Measurements from ENCODE around the gene SSTR5. TPM values are rescaled to one million over a fixed set of nuclear protein-coding genes. Genes with fewer than 3 reads are reported as not detected.

SSTR5 gene
- total and polyA plus RNA-seq, 4 donors: 0.38 to 0.96 (median 0.79) TPM

- no peak for DNase-seq (ENCODE audit: low read depth in 4 of 6, low spot score in 6 of 6)
- H3K4me3 ChIP-seq (ENCODE audit: low read depth, low read length): no peak overlapping the region
- no peak overlapping the region for H3K27ac ChIP-seq (ENCODE audit: low read depth, low read length)
- 27% methylated on average over 31 of the region's 32 CpGs for WGBS (ENCODE audit: insufficient coverage)
- H3K9me3 ChIP-seq (ENCODE audit: control insufficient read depth, insufficient read depth, low read length): no peaks in the 10 kb centered on the region
- peaks cover 29% of the 10 kb centered on the region for H3K4me1 ChIP-seq (ENCODE audit: control insufficient read depth, insufficient read depth, low read length)
- no peaks in the 10 kb centered on the region for H3K36me3 ChIP-seq (ENCODE audit: control insufficient read depth, insufficient read depth, low read length)
- H3K27me3 ChIP-seq (ENCODE audit: control insufficient read depth, insufficient read depth, low read length): peaks cover 65% of the 10 kb centered on the region
Measured at GRCh38 chr16:1070084-1070863, 2.3 kb upstream of the SSTR5 start.

DNA sequence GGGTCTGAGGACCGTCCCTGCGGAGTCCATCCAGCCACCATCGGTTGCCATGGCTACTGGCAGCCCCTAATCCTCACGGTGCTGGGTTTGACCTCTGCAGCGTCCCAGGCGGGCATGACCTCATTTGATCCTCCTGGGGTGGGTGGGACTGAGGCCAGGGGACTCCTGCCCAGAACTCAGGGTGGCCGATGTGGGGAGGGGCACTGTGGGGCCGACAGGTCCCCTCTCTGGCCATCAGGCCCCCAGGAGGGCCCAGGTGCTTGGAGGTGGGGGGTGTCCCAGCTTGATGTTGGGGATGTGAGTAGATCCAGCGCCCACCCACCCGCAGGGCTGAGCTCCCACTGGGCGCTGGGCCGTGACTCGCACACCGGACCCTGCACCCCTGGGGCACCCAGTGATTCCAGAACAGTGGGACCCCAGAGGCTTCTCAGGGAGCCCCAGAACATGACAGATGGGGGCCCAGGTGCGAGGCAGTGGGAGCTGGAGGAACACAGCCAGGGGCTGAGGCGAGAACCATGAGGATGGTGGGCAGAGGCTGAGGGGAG lies 1.6 kb upstream of the SSTR5 start:
- peaks cover 25% of the 10 kb centered on the region for H3K4me1 ChIP-seq (ENCODE audit: control insufficient read depth, insufficient read depth, low read length)
- no peak overlapping the region for H3K4me3 ChIP-seq (ENCODE audit: low read depth, low read length)
- H3K27ac ChIP-seq (ENCODE audit: low read depth, low read length): no peak overlapping the region
- no peaks in the 10 kb centered on the region for H3K36me3 ChIP-seq (ENCODE audit: control insufficient read depth, insufficient read depth, low read length)
- no peaks in the 10 kb centered on the region for H3K9me3 ChIP-seq (ENCODE audit: control insufficient read depth, insufficient read depth, low read length)
- DNase-seq (ENCODE audit: low read depth in 4 of 6, low spot score in 6 of 6): no peak
- peaks cover 58% of the 10 kb centered on the region for H3K27me3 ChIP-seq (ENCODE audit: control insufficient read depth, insufficient read depth, low read length)
- WGBS (ENCODE audit: insufficient coverage): 24% methylated on average over 15 of the region's 16 CpGs

DNA sequence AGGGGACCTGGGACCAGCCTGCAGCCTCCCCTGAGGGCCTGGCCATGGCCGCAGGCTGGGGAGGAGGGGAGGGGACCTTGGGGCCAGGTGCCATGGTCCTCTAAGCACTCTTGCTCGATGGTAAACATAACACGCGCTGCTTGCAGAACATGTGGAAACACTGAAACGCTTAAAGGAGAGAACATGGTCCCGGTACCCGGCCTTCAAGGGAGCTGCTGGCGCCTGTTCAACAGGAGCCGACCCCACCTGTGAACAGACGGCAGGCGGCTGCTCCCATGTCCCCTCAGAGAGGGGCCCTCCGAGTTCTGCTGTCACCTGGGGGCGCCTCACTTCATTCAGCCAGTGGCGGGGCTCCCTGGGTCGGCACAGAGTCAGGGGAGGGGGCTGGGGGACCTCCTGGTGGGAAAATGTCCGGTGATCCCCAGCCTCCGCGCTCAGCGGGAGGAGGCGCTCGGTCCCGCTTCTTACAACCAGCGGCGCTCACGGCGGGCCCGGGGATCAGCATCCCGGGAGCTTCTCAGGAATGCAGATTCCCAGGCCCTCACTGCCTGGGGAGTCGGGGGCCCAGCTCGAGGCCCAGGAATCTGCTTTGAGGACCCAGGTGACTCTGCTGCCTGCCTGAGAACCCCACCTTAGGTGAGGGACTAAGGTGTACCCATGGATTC lies 854 bp upstream of the SSTR5 start:
- Histone ChIP-seq H3K36me3 (ENCODE audit: control insufficient read depth, insufficient read depth, low read length) (no peaks in the 10 kb centered on the region), H3K4me1 (ENCODE audit: control insufficient read depth, insufficient read depth, low read length) (peaks cover 23% of the 10 kb centered on the region), H3K27ac (ENCODE audit: low read depth, low read length) (no peak overlapping the region), H3K27me3 (ENCODE audit: control insufficient read depth, insufficient read depth, low read length) (peaks cover 52% of the 10 kb centered on the region), H3K9me3 (ENCODE audit: control insufficient read depth, insufficient read depth, low read length) (no peaks in the 10 kb centered on the region), H3K4me3 (ENCODE audit: low read depth, low read length) (no peak overlapping the region)
- 15% methylated on average over 30 of the region's 30 CpGs for WGBS (ENCODE audit: insufficient coverage)
- DNase-seq (ENCODE audit: low read depth in 4 of 6, low spot score in 6 of 6): no peak

- no peak for DNase-seq (ENCODE audit: low read depth in 4 of 6, low spot score in 6 of 6)
- WGBS (ENCODE audit: insufficient coverage): 72% methylated on average over 13 of the region's 13 CpGs
- H3K9me3 ChIP-seq (ENCODE audit: control insufficient read depth, insufficient read depth, low read length): no peaks in the 10 kb centered on the region
- no peaks in the 10 kb centered on the region for H3K36me3 ChIP-seq (ENCODE audit: control insufficient read depth, insufficient read depth, low read length)
- H3K4me1 ChIP-seq (ENCODE audit: control insufficient read depth, insufficient read depth, low read length): peaks cover 29% of the 10 kb centered on the region
- H3K4me3 ChIP-seq (ENCODE audit: low read depth, low read length): no peak overlapping the region
- peaks cover 52% of the 10 kb centered on the region for H3K27me3 ChIP-seq (ENCODE audit: control insufficient read depth, insufficient read depth, low read length)
- H3K27ac ChIP-seq (ENCODE audit: low read depth, low read length): no peak overlapping the region
Measured at GRCh38 chr16:1073262-1073558, 663 bp downstream of the SSTR5 start.

GRCh38 chr16:1073566-1074378 lies 1.2 kb downstream of the SSTR5 start:
- Histone ChIP-seq H3K27me3 (ENCODE audit: control insufficient read depth, insufficient read depth, low read length) (peaks cover 52% of the 10 kb centered on the region), H3K36me3 (ENCODE audit: control insufficient read depth, insufficient read depth, low read length) (no peaks in the 10 kb centered on the region), H3K9me3 (ENCODE audit: control insufficient read depth, insufficient read depth, low read length) (no peaks in the 10 kb centered on the region), H3K4me3 (ENCODE audit: low read depth, low read length) (no peak overlapping the region), H3K4me1 (ENCODE audit: control insufficient read depth, insufficient read depth, low read length) (peaks cover 30% of the 10 kb centered on the region), H3K27ac (ENCODE audit: low read depth, low read length) (no peak overlapping the region)
- no peak for DNase-seq (ENCODE audit: low read depth in 4 of 6, low spot score in 6 of 6)
- 69% methylated on average over 23 of the region's 30 CpGs for WGBS (ENCODE audit: insufficient coverage)

DNA sequence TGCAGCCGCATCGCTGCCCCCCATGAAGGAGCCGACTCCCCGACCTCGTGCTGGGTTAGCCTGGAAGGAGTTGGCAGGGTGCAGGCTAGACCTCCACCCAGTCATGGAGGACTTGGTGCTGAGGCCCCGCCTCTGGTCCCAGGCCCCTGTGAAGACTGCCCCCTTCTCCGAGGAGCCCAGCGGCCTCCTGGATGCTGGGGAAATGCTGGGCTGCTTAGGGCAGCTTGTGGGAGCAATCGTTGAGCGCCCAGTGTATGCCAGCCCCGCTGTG lies 1.8 kb downstream of the SSTR5 start:
- H3K36me3 ChIP-seq (ENCODE audit: control insufficient read depth, insufficient read depth, low read length): no peaks in the 10 kb centered on the region
- peaks cover 28% of the 10 kb centered on the region for H3K4me1 ChIP-seq (ENCODE audit: control insufficient read depth, insufficient read depth, low read length)
- H3K27me3 ChIP-seq (ENCODE audit: control insufficient read depth, insufficient read depth, low read length): peaks cover 52% of the 10 kb centered on the region
- no peak for DNase-seq (ENCODE audit: low read depth in 4 of 6, low spot score in 6 of 6)
- 73% methylated on average over 11 of the region's 11 CpGs for whole genome bisulfite sequencing (ENCODE audit: insufficient coverage)
- no peak overlapping the region for H3K4me3 ChIP-seq (ENCODE audit: low read depth, low read length)
- H3K27ac ChIP-seq (ENCODE audit: low read depth, low read length): no peak overlapping the region
- no peaks in the 10 kb centered on the region for H3K9me3 ChIP-seq (ENCODE audit: control insufficient read depth, insufficient read depth, low read length)

DNA sequence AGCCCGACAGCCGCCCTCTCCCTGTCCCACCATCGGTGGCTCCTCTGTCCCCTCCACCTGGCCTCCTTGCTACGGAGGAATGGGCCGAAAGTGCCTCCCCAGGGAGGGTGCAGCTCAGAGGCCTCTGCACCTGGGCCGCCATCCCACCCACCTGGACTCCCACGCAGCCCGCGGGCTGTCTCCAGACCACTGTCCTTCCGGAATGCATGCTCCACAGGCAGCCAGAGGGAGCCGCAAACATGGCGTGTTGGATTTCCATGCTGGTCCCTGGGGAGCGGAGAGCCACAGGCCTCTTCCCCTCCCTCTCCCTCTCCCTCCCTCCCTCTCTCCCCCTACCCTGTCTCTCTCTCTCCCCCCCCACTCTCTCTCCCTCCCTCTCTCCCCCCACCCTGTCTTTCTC lies 3.0 kb downstream of the SSTR5 start:
- H3K9me3 ChIP-seq (ENCODE audit: control insufficient read depth, insufficient read depth, low read length): no peaks in the 10 kb centered on the region
- 82% methylated on average over 9 of the region's 13 CpGs for WGBS (ENCODE audit: insufficient coverage)
- DNase-seq (ENCODE audit: low read depth in 4 of 6, low spot score in 6 of 6): no peak

DNA sequence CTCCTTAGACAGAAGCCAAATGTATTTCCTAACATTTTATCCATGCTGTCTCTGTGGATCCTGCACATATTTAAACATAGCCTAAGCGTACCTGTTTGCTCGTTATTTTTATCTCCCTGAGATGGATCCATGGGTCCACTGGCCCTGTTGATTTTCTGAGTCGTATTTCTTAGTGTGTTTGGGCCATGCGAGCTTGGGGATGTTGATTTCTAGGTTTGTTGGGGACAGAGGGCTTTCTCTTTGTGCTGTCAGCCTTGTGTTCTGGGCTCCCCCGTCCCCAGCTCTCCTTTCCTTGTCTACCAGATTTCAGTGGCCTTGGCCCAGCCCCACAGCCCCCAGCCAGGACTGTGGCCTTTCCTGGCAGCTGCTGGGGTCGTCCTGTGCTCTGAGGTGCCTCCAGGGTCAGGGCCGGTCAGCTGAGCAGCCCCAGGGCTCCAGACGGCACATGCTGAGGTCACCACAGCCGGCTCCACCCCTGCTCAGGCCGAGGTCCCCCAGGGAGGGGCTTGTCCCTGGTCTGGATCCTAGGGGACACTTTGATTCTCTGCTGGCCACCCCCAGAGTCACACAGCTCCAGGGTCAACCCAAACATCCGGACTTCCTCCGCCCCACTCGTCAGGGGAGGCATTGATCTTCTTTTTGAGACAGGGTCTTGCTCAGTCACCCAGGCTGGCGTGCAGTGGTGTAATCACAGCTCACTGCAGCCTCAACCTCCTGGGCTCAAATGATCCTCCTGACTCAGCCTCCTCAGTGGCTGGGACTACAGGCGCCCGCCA lies 4.4 kb downstream of the SSTR5 start:
- no peaks in the 10 kb centered on the region for H3K36me3 ChIP-seq (ENCODE audit: control insufficient read depth, insufficient read depth, low read length)
- H3K4me3 ChIP-seq (ENCODE audit: low read depth, low read length): no peak overlapping the region
- no peak for DNase-seq (ENCODE audit: low read depth in 4 of 6, low spot score in 6 of 6)
- no peak overlapping the region for H3K27ac ChIP-seq (ENCODE audit: low read depth, low read length)
- peaks cover 26% of the 10 kb centered on the region for H3K4me1 ChIP-seq (ENCODE audit: control insufficient read depth, insufficient read depth, low read length)
- 38% methylated on average over 11 of the region's 16 CpGs for WGBS (ENCODE audit: insufficient coverage)
- H3K9me3 ChIP-seq (ENCODE audit: control insufficient read depth, insufficient read depth, low read length): no peaks in the 10 kb centered on the region
- H3K27me3 ChIP-seq (ENCODE audit: control insufficient read depth, insufficient read depth, low read length): peaks cover 31% of the 10 kb centered on the region

More for the DNA sequence above, 3.0 kb downstream of the SSTR5 start:
- Histone ChIP-seq H3K27me3 (ENCODE audit: control insufficient read depth, insufficient read depth, low read length) (peaks cover 44% of the 10 kb centered on the region), H3K27ac (ENCODE audit: low read depth, low read length) (no peak overlapping the region), H3K4me1 (ENCODE audit: control insufficient read depth, insufficient read depth, low read length) (peaks cover 24% of the 10 kb centered on the region), H3K4me3 (ENCODE audit: low read depth, low read length) (no peak overlapping the region), H3K36me3 (ENCODE audit: control insufficient read depth, insufficient read depth, low read length) (no peaks in the 10 kb centered on the region)

DNA sequence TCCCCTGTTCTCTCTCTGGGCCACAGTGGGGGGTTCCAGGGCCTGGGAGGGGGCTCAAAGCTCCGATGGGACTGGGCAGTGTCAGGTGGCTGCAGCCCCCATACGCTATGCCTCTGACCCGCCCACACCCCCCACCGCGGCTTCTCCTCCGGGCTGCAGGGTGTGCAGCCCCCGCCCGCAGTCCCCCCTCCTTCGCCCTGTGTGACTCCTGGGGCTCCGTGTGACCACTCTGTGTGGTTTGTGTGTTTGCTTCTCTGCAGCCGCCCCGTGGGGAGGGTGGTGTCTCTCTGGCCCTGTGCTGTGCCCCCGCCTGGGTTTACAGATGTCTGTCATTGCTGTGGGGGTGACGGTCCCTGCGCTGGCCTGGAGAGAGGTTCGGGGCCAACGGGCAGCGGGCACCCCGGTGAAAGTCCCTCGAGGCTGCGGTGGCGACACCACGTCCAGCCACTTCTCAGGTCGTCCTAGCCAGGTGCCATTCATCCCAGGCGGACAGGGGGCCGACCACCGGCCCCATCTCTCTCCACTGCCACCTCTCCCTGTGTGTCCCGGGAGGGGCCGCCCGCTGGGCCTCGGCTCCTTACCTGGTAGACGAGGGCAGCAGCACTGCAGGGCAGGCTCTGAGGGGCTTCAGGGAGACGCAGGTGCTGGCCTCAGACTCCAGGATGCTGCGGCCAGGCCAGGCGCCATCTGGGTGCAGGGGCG lies 5.5 kb downstream of the SSTR5 start:
- Histone ChIP-seq H3K27me3 (ENCODE audit: control insufficient read depth, insufficient read depth, low read length) (peaks cover 25% of the 10 kb centered on the region), H3K36me3 (ENCODE audit: control insufficient read depth, insufficient read depth, low read length) (no peaks in the 10 kb centered on the region), H3K4me1 (ENCODE audit: control insufficient read depth, insufficient read depth, low read length) (peaks cover 26% of the 10 kb centered on the region), H3K9me3 (ENCODE audit: control insufficient read depth, insufficient read depth, low read length) (no peaks in the 10 kb centered on the region), H3K4me3 (ENCODE audit: low read depth, low read length) (no peak overlapping the region), H3K27ac (ENCODE audit: low read depth, low read length) (no peak overlapping the region)
- DNase-seq (ENCODE audit: low read depth in 4 of 6, low spot score in 6 of 6): no peak
- 79% methylated on average over 27 of the region's 36 CpGs for WGBS (ENCODE audit: insufficient coverage)

Measured in spinal cord (tissue), 10 donors.